HK-2 (cell line): ENCODE results near the gene ZNF497.
A peak's percentile ranks its signal among the peaks of the same experiment; 100 is the strongest.
"Not testable (repeated sequence)": the region's sequence is repeated elsewhere in the genome, so short reads cannot be mapped to it uniquely, and the experiment has no call there.

ENCODE experiments used
- DNase-seq: peaks from one replicate; pipeline ENCODE4 v3.0.0-alpha.2; 2018; ENCODE audit not compliant: unreplicated experiment

Gene ZNF497

DNA sequence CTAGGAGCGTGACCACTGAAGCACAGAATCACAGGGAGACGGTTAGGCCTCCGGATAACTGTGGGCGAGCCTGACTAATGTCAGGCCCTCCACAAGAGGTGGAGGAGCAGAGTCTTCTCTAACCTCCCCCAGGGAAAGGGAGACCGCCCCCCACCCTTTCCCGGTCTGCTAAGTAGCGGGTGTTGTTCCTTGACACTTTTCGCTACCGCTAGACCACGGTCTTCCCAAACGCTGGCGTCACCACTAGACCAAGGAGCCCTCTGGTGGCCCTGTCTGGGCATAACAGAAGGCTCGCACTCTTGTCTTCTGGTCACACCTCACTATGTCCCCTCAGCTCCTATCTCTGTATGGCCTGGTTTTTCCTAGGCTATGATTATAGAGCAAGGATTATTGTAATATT is 51.9 kb downstream of the ZNF497 start:
- DNase-seq: not testable (repeated sequence)

DNA sequence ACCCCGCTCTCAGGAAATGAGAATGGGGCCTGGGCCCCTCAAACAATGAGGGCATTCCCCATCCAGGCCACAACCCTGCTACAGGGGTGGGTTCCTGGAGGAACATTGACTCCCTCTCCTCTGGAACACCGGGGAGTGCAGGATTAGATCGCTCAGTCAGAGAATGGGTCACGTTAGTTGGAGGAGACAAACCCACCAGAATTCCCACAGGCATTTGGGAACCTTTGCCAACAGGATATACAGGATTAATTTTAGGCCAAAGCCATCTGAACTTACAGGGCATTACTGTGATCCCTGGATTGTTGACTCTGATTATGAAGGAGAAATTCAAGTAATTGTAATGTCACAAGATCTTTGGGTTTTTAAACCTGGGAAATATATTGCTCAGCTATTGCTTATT is 54.8 kb downstream of the ZNF497 start:
- no peak for DNase-seq

DNA sequence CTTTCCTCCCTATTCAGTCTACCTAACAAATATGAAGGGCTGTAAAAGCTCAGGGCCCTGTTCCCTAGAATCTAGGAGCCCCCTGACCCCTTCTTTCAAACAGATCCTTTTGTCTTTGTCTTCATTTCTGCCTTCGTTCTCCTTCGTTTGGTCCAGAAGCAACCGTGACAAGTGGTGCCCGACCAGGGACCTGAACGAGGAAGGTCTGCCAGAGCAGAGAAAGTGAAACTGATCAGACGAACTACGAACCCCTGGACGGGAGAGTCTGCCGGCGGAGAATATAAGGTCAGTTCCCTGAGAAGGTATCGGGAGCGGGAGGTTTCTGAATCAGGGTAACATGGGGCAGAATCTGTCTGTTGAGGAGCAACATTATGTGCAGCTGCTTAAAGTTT is 56.6 kb downstream of the ZNF497 start:
- no peak for DNase-seq

DNA sequence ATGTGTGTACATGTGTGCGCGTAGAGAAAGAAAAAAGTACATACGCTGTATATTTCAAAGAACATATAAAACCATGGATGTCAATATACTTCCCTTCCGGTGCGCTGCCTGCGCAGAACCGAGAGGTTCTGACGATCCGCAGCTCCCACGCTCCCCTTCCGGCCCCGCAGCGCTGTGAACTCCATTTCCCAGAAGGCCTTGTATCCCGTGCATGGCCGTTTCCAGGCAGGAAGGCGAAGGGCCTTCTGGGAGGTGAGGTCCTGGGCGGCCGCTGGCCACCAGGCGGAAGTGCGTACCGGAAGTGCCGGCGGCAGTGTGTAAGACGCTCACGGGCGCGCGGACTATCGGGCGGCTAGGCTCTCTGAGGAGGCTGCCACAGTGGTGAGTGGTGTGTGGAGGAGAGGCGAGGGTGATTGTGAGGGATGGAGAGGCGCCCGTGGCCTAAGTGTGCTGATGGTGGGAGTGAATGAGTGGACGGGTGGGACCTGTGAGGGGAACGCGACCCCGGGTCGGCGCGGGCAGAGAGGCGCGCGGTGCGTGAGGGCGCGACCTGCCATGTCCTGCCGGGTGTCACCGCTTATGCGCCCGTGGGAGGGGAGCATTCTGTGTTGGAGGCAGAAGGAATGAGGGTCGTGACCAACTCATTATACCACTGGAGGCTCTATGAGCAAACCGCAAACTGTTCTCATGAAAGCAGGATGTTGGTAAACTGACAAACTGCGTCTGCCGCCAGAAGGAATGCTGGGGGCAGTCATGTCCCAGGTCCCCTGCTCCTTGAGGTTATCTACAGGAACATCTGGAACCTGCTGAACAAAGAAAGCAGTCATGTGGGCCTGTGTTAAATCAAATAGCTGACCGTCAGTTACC is 57.3 kb downstream of the ZNF497 start, which contains the start of gene ERVK3-1:
ERVK3-1 (plus strand) TSS at position 313 of the 867 bp plus-strand sequence. CDS start 6,792 bp downstream, outside the sequence.
- peak; percentile 97 for DNase-seq

DNA sequence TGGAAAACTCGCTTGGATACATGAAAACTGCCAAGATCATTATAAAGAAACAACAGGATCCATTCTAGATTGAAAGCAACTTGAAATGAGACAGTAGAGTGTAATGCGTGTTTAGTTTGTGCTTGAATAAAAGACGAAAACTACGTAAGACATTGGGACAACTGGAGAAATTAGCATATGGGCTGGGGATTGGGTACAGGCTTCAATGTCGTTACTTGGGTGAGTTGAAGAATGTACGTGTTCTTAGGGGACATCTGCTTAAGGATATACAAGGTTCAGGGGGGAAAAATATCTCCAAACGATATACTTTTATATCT is 57.8 kb downstream of the ZNF497 start:
- no peak for DNase-seq
